Immature natural killer cell (primary cell): ENCODE data around the gene UPF3A. TPM values are rescaled to one million over a fixed set of nuclear protein-coding genes. Genes with fewer than 3 reads are reported as not detected.

Experiments
- DNase-seq, 3 donors: peaks; one replicate each; pipeline ENCODE4 v3.0.0; 2022; ENCODE audit warnings: mixed read lengths in 1 of 3
- H3K27ac Mint-ChIP-seq, 6 donors: one replicate each; pipeline ENCODE4 v1.8.0; 2020; ENCODE audit warnings: mixed read lengths in 6 of 6, mild to moderate bottlenecking in 5 of 6, inconsistent platforms in 4 of 6, moderate library complexity in 3 of 6
- H3K27me3 Mint-ChIP-seq, 3 donors: one replicate each; pipeline ENCODE4 v1.8.0; 2020 to 2021; ENCODE audit warnings: low read depth in 3 of 3, mild to moderate bottlenecking in 3 of 3, mixed read lengths in 3 of 3, moderate library complexity in 3 of 3, inconsistent platforms in 1 of 3
- H3K36me3 Mint-ChIP-seq, 3 donors: one replicate each; pipeline ENCODE4 v1.8.0; 2020; ENCODE audit warnings: mixed read lengths in 3 of 3, inconsistent platforms in 2 of 3, mild to moderate bottlenecking in 2 of 3
- H3K4me1 Mint-ChIP-seq, 2 donors: one replicate each; pipeline ENCODE4 v1.8.0; 2020; ENCODE audit warnings: inconsistent platforms in 2 of 2, mild to moderate bottlenecking in 2 of 2, mixed read lengths in 2 of 2, moderate library complexity in 1 of 2
- H3K4me3 Mint-ChIP-seq, 5 donors: one replicate each; pipeline ENCODE4 v1.8.0; 2020; ENCODE audit warnings: mild to moderate bottlenecking in 5 of 5, mixed read lengths in 5 of 5, inconsistent platforms in 3 of 5, moderate library complexity in 3 of 5
- H3K9me3 Mint-ChIP-seq, 6 donors: one replicate each; pipeline ENCODE4 v1.8.0; 2020; ENCODE audit warnings: mild to moderate bottlenecking in 6 of 6, mixed read lengths in 6 of 6, inconsistent platforms in 4 of 6, moderate library complexity in 3 of 6
- polyA plus RNA-seq, 3 donors: library from polyadenylated mRNA; unstranded; fragments of 300-500 nt; fragmentation: Illumina TruSeq; gene quantifications; one replicate each; pipeline ENCODE4 v1.2.3, GENCODE V29; 2021

The UPF3A gene
- polyA plus RNA-seq = 10 to 100 TPM in 2 of 3 donors, 1 to 10 TPM in 1; 8.9 to 35.5 (median 23.9) TPM

GRCh38 chr13:114281351-114282040 is at the start of gene UPF3A:
TSS of gene UPF3A (plus strand) at chr13:114281601. CDS start at chr13:114281640, 39 bp downstream.
- peaks cover 6 to 13% (median 7%) of the 10 kb centered on the region in 3 donors for H3K27me3 Mint-ChIP-seq
- DNase-seq = peak; percentile 86 to 91 (median 91)
- no peaks in the 10 kb centered on the region for H3K9me3 Mint-ChIP-seq
- peak within 1 kb of the TSS; percentile 89 to 97 (median 93) for H3K4me3 Mint-ChIP-seq
- peaks cover 3 to 29% (median 28%) of the 10 kb centered on the region in 3 donors for H3K36me3 Mint-ChIP-seq
- H3K4me1 Mint-ChIP-seq = peaks cover 47 to 71% of the 10 kb centered on the region in 2 donors
- H3K27ac Mint-ChIP-seq = peak within 1 kb of the TSS; percentile 94 to 100 (median 97)

GRCh38 chr13:114231886-114232285 is 49.5 kb upstream of the UPF3A start:
- Mint-ChIP-seq H3K9me3 (no peaks in the 10 kb centered on the region), H3K27me3 (peaks cover 0 to 10% (median 2%) of the 10 kb centered on the region in 3 donors), H3K36me3 (no peaks in the 10 kb centered on the region), H3K4me3 (no peak overlapping the region), H3K4me1 (peaks cover 21 to 31% of the 10 kb centered on the region in 2 donors), H3K27ac (no peak overlapping the region)
- DNase-seq = no peak

GRCh38 chr13:114234266-114234644 is 47.1 kb upstream of the UPF3A start:
- H3K4me3 Mint-ChIP-seq = peak overlapping the region; percentile 82 to 93 (median 90)
- no peaks in the 10 kb centered on the region for H3K9me3 Mint-ChIP-seq
- H3K27ac Mint-ChIP-seq = peak overlapping the region in 5 of 6 donors; percentile 75 to 87 (median 81)
- peaks cover 22 to 40% of the 10 kb centered on the region in 2 donors for H3K4me1 Mint-ChIP-seq
- H3K36me3 Mint-ChIP-seq = peaks cover 13 to 15% (median 13%) of the 10 kb centered on the region in 3 donors
- peaks cover 0 to 7% (median 2%) of the 10 kb centered on the region in 3 donors for H3K27me3 Mint-ChIP-seq
- no peak for DNase-seq

GRCh38 chr13:114234645-114235421 is 46.6 kb upstream of the UPF3A start, which contains the start of gene CDC16:
TSS of gene CDC16 (plus strand) at chr13:114234897. CDS start at chr13:114235085, 188 bp downstream.
- peak; percentile 69 to 84 (median 76) for DNase-seq
- peaks cover 17 to 19% (median 18%) of the 10 kb centered on the region in 3 donors for H3K36me3 Mint-ChIP-seq
- peak within 1 kb of the TSS; percentile 75 to 92 (median 82) for H3K27ac Mint-ChIP-seq
- peaks cover 22 to 40% of the 10 kb centered on the region in 2 donors for H3K4me1 Mint-ChIP-seq
- H3K9me3 Mint-ChIP-seq = no peaks in the 10 kb centered on the region
- peaks cover 0 to 4% (median 2%) of the 10 kb centered on the region in 3 donors for H3K27me3 Mint-ChIP-seq
- peak within 1 kb of the TSS; percentile 82 to 93 (median 90) for H3K4me3 Mint-ChIP-seq

GRCh38 chr13:114235697-114236096 is 45.7 kb upstream of the UPF3A start:
- Mint-ChIP-seq H3K9me3 (no peaks in the 10 kb centered on the region), H3K27me3 (peaks cover 0 to 4% (median 2%) of the 10 kb centered on the region in 3 donors), H3K4me1 (peaks cover 22 to 40% of the 10 kb centered on the region in 2 donors), H3K27ac (peak overlapping the region; percentile 67 to 92 (median 80)), H3K36me3 (peaks cover 17 to 21% (median 21%) of the 10 kb centered on the region in 3 donors), H3K4me3 (peak overlapping the region; percentile 82 to 93 (median 90))
- no peak for DNase-seq

GRCh38 chr13:114236227-114236626 is 45.2 kb upstream of the UPF3A start:
- Mint-ChIP-seq H3K4me1 (peaks cover 22 to 42% of the 10 kb centered on the region in 2 donors), H3K9me3 (no peaks in the 10 kb centered on the region), H3K36me3 (peaks cover 17 to 26% (median 25%) of the 10 kb centered on the region in 3 donors), H3K27me3 (peaks cover 0 to 4% (median 2%) of the 10 kb centered on the region in 3 donors), H3K27ac (peak overlapping the region in 5 of 6 donors; percentile 67 to 92 (median 86)), H3K4me3 (peak overlapping the region; percentile 82 to 93 (median 90))
- no peak for DNase-seq

- Mint-ChIP-seq H3K27me3 (peaks cover 0 to 4% (median 2%) of the 10 kb centered on the region in 3 donors), H3K9me3 (no peaks in the 10 kb centered on the region), H3K27ac (peak overlapping the region in 3 of 6 donors; percentile 38 to 65 (median 51)), H3K4me3 (peak overlapping the region in 3 of 5 donors; percentile 25 to 64 (median 36)), H3K4me1 (peaks cover 22 to 46% of the 10 kb centered on the region in 2 donors), H3K36me3 (peaks cover 23 to 36% (median 25%) of the 10 kb centered on the region in 3 donors)
- no peak for DNase-seq
Measured at GRCh38 chr13:114237415-114238112, 43.8 kb upstream of the UPF3A start.

- Mint-ChIP-seq H3K9me3 (no peaks in the 10 kb centered on the region), H3K4me1 (peaks cover 23 to 54% of the 10 kb centered on the region in 2 donors), H3K27me3 (no peaks in the 10 kb centered on the region), H3K4me3 (no peak overlapping the region), H3K27ac (no peak overlapping the region), H3K36me3 (peaks cover 36 to 71% (median 42%) of the 10 kb centered on the region in 3 donors)
- DNase-seq = no peak
Measured at GRCh38 chr13:114241918-114242317, 39.5 kb upstream of the UPF3A start.

- H3K27ac Mint-ChIP-seq = peak overlapping the region in 2 of 6 donors; percentile 61 to 74
- H3K4me1 Mint-ChIP-seq = peaks cover 20 to 50% of the 10 kb centered on the region in 2 donors
Measured at GRCh38 chr13:114243971-114244370, 37.4 kb upstream of the UPF3A start.

GRCh38 chr13:114244637-114245036 is 36.8 kb upstream of the UPF3A start:
- Mint-ChIP-seq H3K36me3 (peaks cover 24 to 61% (median 37%) of the 10 kb centered on the region in 3 donors), H3K9me3 (no peaks in the 10 kb centered on the region), H3K27ac (peak overlapping the region in 5 of 6 donors; percentile 31 to 74 (median 61)), H3K4me1 (peaks cover 22 to 49% of the 10 kb centered on the region in 2 donors), H3K27me3 (no peaks in the 10 kb centered on the region), H3K4me3 (peak overlapping the region in 1 of 5 donors; percentile 1)
- DNase-seq = peak in 2 of 3 donors; percentile 21 to 47

More at GRCh38 chr13:114243971-114244370, 37.4 kb upstream of the UPF3A start:
- H3K36me3 Mint-ChIP-seq = peaks cover 29 to 66% (median 42%) of the 10 kb centered on the region in 3 donors
- no peaks in the 10 kb centered on the region for H3K27me3 Mint-ChIP-seq
- H3K4me3 Mint-ChIP-seq = no peak overlapping the region
- no peaks in the 10 kb centered on the region for H3K9me3 Mint-ChIP-seq
- DNase-seq = no peak

GRCh38 chr13:114248011-114248410 is 33.4 kb upstream of the UPF3A start:
- Mint-ChIP-seq H3K9me3 (no peaks in the 10 kb centered on the region), H3K27ac (no peak overlapping the region), H3K4me3 (no peak overlapping the region), H3K27me3 (no peaks in the 10 kb centered on the region), H3K36me3 (peaks cover 22 to 60% (median 35%) of the 10 kb centered on the region in 3 donors), H3K4me1 (peaks cover 22 to 64% of the 10 kb centered on the region in 2 donors)
- no peak for DNase-seq

- Mint-ChIP-seq H3K4me1 (peaks cover 19 to 60% of the 10 kb centered on the region in 2 donors), H3K27me3 (no peaks in the 10 kb centered on the region), H3K4me3 (no peak overlapping the region), H3K27ac (no peak overlapping the region), H3K36me3 (peaks cover 27 to 59% (median 41%) of the 10 kb centered on the region in 3 donors), H3K9me3 (no peaks in the 10 kb centered on the region)
- DNase-seq = no peak
Measured at GRCh38 chr13:114249077-114249476, 32.3 kb upstream of the UPF3A start.
